ENCODE data around the gene SLC4A4. TPM values are rescaled to one million over a fixed set of nuclear protein-coding genes. Genes with fewer than 3 reads are reported as not detected.

Gene SLC4A4
- total and polyA plus RNA-seq, 3 experiments from 2014 or later, result 1.2 to 9.1 (median 1.3) TPM

GRCh38 chr4:71446479-71447081 is 107.8 kb downstream of the SLC4A4 start:
- no peak overlapping the region for H3K4me3 Mint-ChIP-seq
- H3K27ac Mint-ChIP-seq, result no peak overlapping the region
- DNase-seq, result no peak
- no peaks in the 10 kb centered on the region for H3K27me3 Mint-ChIP-seq
- H3K4me3 ChIP-seq (ENCODE audit: low read length), result no peak overlapping the region
- no peaks in the 10 kb centered on the region for H3K9me3 ChIP-seq (ENCODE audit: low read length)
- no peaks in the 10 kb centered on the region for H3K4me1 Mint-ChIP-seq
- H3K9me3 Mint-ChIP-seq, result no peaks in the 10 kb centered on the region
- POLR2A ChIA-PET, result no interaction called here
- H3K27ac ChIP-seq (ENCODE audit: low read depth, low read length), result no peak overlapping the region
- no peaks in the 10 kb centered on the region for H3K4me1 ChIP-seq (ENCODE audit: insufficient read depth, low read length)
- H3K27me3 ChIP-seq (ENCODE audit: insufficient read depth, low read length, poor library complexity, severe bottlenecking), result no peaks in the 10 kb centered on the region
- H3K36me3 Mint-ChIP-seq, result no peaks in the 10 kb centered on the region
- H3K36me3 ChIP-seq (ENCODE audit: insufficient read depth, low read length), result no peaks in the 10 kb centered on the region
- CTCF ChIA-PET, result no interaction called here

GRCh38 chr4:71449040-71449439 is 110.2 kb downstream of the SLC4A4 start:
- no peaks in the 10 kb centered on the region for H3K4me1 ChIP-seq (ENCODE audit: insufficient read depth, low read length)
- H3K27me3 ChIP-seq (ENCODE audit: insufficient read depth, low read length, poor library complexity, severe bottlenecking), result no peaks in the 10 kb centered on the region
- no peak overlapping the region for H3K4me3 ChIP-seq (ENCODE audit: low read length)
- no peaks in the 10 kb centered on the region for H3K27me3 Mint-ChIP-seq
- no peaks in the 10 kb centered on the region for H3K4me1 Mint-ChIP-seq
- H3K27ac Mint-ChIP-seq, result no peak overlapping the region
- no peaks in the 10 kb centered on the region for H3K36me3 ChIP-seq (ENCODE audit: insufficient read depth, low read length)
- no peak overlapping the region for H3K27ac ChIP-seq (ENCODE audit: low read depth, low read length)
- CTCF ChIA-PET, result no interaction called here
- no peaks in the 10 kb centered on the region for H3K9me3 Mint-ChIP-seq
- no peak for DNase-seq
- peaks cover 0 to 3% (median 2%) of the 10 kb centered on the region in 3 donors for H3K36me3 Mint-ChIP-seq
- POLR2A ChIA-PET, result no interaction called here
- H3K4me3 Mint-ChIP-seq, result no peak overlapping the region
- no peaks in the 10 kb centered on the region for H3K9me3 ChIP-seq (ENCODE audit: low read length)

GRCh38 chr4:71449878-71450277 is 111.1 kb downstream of the SLC4A4 start:
- H3K4me3 Mint-ChIP-seq, result no peak overlapping the region
- no peak overlapping the region for H3K27ac Mint-ChIP-seq
- no peaks in the 10 kb centered on the region for H3K4me1 Mint-ChIP-seq
- H3K9me3 Mint-ChIP-seq, result no peaks in the 10 kb centered on the region
- Histone ChIP-seq H3K9me3 (ENCODE audit: low read length) (no peaks in the 10 kb centered on the region), H3K27ac (ENCODE audit: low read depth, low read length) (no peak overlapping the region), H3K36me3 (ENCODE audit: insufficient read depth, low read length) (no peaks in the 10 kb centered on the region), H3K4me3 (ENCODE audit: low read length) (no peak overlapping the region), H3K4me1 (ENCODE audit: insufficient read depth, low read length) (no peaks in the 10 kb centered on the region), H3K27me3 (ENCODE audit: insufficient read depth, low read length, poor library complexity, severe bottlenecking) (no peaks in the 10 kb centered on the region)
- POLR2A ChIA-PET, result no interaction called here
- H3K36me3 Mint-ChIP-seq, result peaks cover 0 to 3% (median 2%) of the 10 kb centered on the region in 3 donors
- CTCF ChIA-PET, result no interaction called here
- H3K27me3 Mint-ChIP-seq, result no peaks in the 10 kb centered on the region
- no peak for DNase-seq

GRCh38 chr4:71453531-71453930 is 114.7 kb downstream of the SLC4A4 start:
- POLR2A ChIA-PET, result no interaction called here
- H3K9me3 ChIP-seq (ENCODE audit: low read length), result no peaks in the 10 kb centered on the region
- no peaks in the 10 kb centered on the region for H3K36me3 ChIP-seq (ENCODE audit: insufficient read depth, low read length)
- H3K27ac Mint-ChIP-seq, result no peak overlapping the region
- no peak for DNase-seq
- no peaks in the 10 kb centered on the region for H3K27me3 Mint-ChIP-seq
- H3K27ac ChIP-seq (ENCODE audit: low read depth, low read length), result no peak overlapping the region
- H3K4me1 Mint-ChIP-seq, result no peaks in the 10 kb centered on the region
- no peak overlapping the region for H3K4me3 ChIP-seq (ENCODE audit: low read length)
- peaks cover 0 to 3% (median 2%) of the 10 kb centered on the region in 3 donors for H3K36me3 Mint-ChIP-seq
- H3K9me3 Mint-ChIP-seq, result no peaks in the 10 kb centered on the region
- CTCF ChIA-PET, result no interaction called here
- H3K4me3 Mint-ChIP-seq, result no peak overlapping the region
- no peaks in the 10 kb centered on the region for H3K27me3 ChIP-seq (ENCODE audit: insufficient read depth, low read length, poor library complexity, severe bottlenecking)
- no peaks in the 10 kb centered on the region for H3K4me1 ChIP-seq (ENCODE audit: insufficient read depth, low read length)

- H3K4me1 Mint-ChIP-seq, result no peaks in the 10 kb centered on the region
- no peaks in the 10 kb centered on the region for H3K27me3 Mint-ChIP-seq
- no peak overlapping the region for H3K4me3 Mint-ChIP-seq
Observed at GRCh38 chr4:71456841-71457240, 118.0 kb downstream of the SLC4A4 start.

GRCh38 chr4:71460371-71460770 is 121.6 kb downstream of the SLC4A4 start:
- H3K36me3 ChIP-seq (ENCODE audit: insufficient read depth, low read length), result no peaks in the 10 kb centered on the region
- no peaks in the 10 kb centered on the region for H3K9me3 ChIP-seq (ENCODE audit: low read length)
- no peaks in the 10 kb centered on the region for H3K27me3 ChIP-seq (ENCODE audit: insufficient read depth, low read length, poor library complexity, severe bottlenecking)
- DNase-seq, result no peak
- no peak overlapping the region for H3K4me3 ChIP-seq (ENCODE audit: low read length)
- Mint-ChIP-seq H3K27me3 (no peaks in the 10 kb centered on the region), H3K36me3 (peaks cover 0 to 6% (median 0%) of the 10 kb centered on the region in 3 donors), H3K4me3 (no peak overlapping the region), H3K4me1 (no peaks in the 10 kb centered on the region), H3K27ac (no peak overlapping the region), H3K9me3 (no peaks in the 10 kb centered on the region)
- ChIA-PET POLR2A (no interaction called here), CTCF (no interaction called here)
- H3K4me1 ChIP-seq (ENCODE audit: insufficient read depth, low read length), result no peaks in the 10 kb centered on the region
- H3K27ac ChIP-seq (ENCODE audit: low read depth, low read length), result no peak overlapping the region

More at GRCh38 chr4:71456841-71457240, 118.0 kb downstream of the SLC4A4 start:
- no peaks in the 10 kb centered on the region for H3K36me3 ChIP-seq (ENCODE audit: insufficient read depth, low read length)
- no peaks in the 10 kb centered on the region for H3K9me3 ChIP-seq (ENCODE audit: low read length)
- ChIA-PET POLR2A (no interaction called here), CTCF (no interaction called here)
- no peak overlapping the region for H3K27ac ChIP-seq (ENCODE audit: low read depth, low read length)
- no peak for DNase-seq
- H3K4me3 ChIP-seq (ENCODE audit: low read length), result no peak overlapping the region
- H3K27ac Mint-ChIP-seq, result no peak overlapping the region
- H3K4me1 ChIP-seq (ENCODE audit: insufficient read depth, low read length), result no peaks in the 10 kb centered on the region
- no peaks in the 10 kb centered on the region for H3K27me3 ChIP-seq (ENCODE audit: insufficient read depth, low read length, poor library complexity, severe bottlenecking)
- H3K36me3 Mint-ChIP-seq, result peaks cover 0 to 7% (median 2%) of the 10 kb centered on the region in 3 donors
- no peaks in the 10 kb centered on the region for H3K9me3 Mint-ChIP-seq

- H3K27ac Mint-ChIP-seq, result no peak overlapping the region
- H3K27me3 Mint-ChIP-seq, result no peaks in the 10 kb centered on the region
- CTCF ChIA-PET, result no interaction called here
- no peaks in the 10 kb centered on the region for H3K9me3 Mint-ChIP-seq
- no peaks in the 10 kb centered on the region for H3K4me1 Mint-ChIP-seq
- H3K27me3 ChIP-seq (ENCODE audit: insufficient read depth, low read length, poor library complexity, severe bottlenecking), result no peaks in the 10 kb centered on the region
- no peak overlapping the region for H3K27ac ChIP-seq (ENCODE audit: low read depth, low read length)
- H3K36me3 Mint-ChIP-seq, result peaks cover 0 to 6% (median 0%) of the 10 kb centered on the region in 3 donors
- H3K4me3 Mint-ChIP-seq, result no peak overlapping the region
- no peaks in the 10 kb centered on the region for H3K9me3 ChIP-seq (ENCODE audit: low read length)
- H3K36me3 ChIP-seq (ENCODE audit: insufficient read depth, low read length), result no peaks in the 10 kb centered on the region
- DNase-seq, result no peak
- POLR2A ChIA-PET, result no interaction called here
- H3K4me3 ChIP-seq (ENCODE audit: low read length), result no peak overlapping the region
- H3K4me1 ChIP-seq (ENCODE audit: insufficient read depth, low read length), result no peaks in the 10 kb centered on the region
Observed at GRCh38 chr4:71461422-71461821, 122.6 kb downstream of the SLC4A4 start.

- no peak overlapping the region for H3K27ac ChIP-seq (ENCODE audit: low read depth, low read length)
- no peaks in the 10 kb centered on the region for H3K27me3 ChIP-seq (ENCODE audit: insufficient read depth, low read length, poor library complexity, severe bottlenecking)
- DNase-seq, result no peak
- ChIA-PET POLR2A (no interaction called here), CTCF (no interaction called here)
- no peaks in the 10 kb centered on the region for H3K4me1 ChIP-seq (ENCODE audit: insufficient read depth, low read length)
- H3K4me3 ChIP-seq (ENCODE audit: low read length), result no peak overlapping the region
- Mint-ChIP-seq H3K27me3 (no peaks in the 10 kb centered on the region), H3K9me3 (no peaks in the 10 kb centered on the region), H3K36me3 (peaks cover 1 to 8% (median 4%) of the 10 kb centered on the region in 3 donors), H3K27ac (no peak overlapping the region), H3K4me3 (no peak overlapping the region), H3K4me1 (no peaks in the 10 kb centered on the region)
- no peaks in the 10 kb centered on the region for H3K36me3 ChIP-seq (ENCODE audit: insufficient read depth, low read length)
- no peaks in the 10 kb centered on the region for H3K9me3 ChIP-seq (ENCODE audit: low read length)
Observed at GRCh38 chr4:71466775-71467174, 128.0 kb downstream of the SLC4A4 start.
